Activated effector memory CD4-positive, alpha-beta T cell treated with Interleukin-2 at 50 U/mL for 16 hours (primary cell): ENCODE results near the gene AJAP1.

Experiments
- DNase-seq: peaks from one replicate; pipeline ENCODE4 v3.0.0-alpha.2; 2020

AJAP1 gene

DNA sequence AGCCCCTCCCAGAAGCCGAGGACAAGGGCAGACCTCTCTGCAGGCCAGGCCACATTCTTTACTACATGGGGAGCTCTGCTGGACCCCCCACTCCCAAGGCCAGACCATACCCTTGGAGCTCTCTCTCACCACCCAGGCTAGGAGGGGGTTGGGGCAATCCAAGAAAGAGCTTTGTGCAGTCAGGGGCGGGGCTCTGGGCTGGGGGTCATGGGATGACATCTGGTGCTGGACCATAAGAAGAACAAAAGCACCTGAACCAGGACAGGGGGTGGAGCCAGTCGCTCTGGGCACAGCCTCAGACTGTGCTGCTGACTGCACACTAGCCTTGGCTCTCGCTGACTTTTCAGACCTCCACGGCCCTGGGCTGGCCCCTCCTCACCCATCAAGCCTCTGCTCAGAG lies 23.1 kb upstream of the AJAP1 start:
- DNase-seq, result no peak

DNA sequence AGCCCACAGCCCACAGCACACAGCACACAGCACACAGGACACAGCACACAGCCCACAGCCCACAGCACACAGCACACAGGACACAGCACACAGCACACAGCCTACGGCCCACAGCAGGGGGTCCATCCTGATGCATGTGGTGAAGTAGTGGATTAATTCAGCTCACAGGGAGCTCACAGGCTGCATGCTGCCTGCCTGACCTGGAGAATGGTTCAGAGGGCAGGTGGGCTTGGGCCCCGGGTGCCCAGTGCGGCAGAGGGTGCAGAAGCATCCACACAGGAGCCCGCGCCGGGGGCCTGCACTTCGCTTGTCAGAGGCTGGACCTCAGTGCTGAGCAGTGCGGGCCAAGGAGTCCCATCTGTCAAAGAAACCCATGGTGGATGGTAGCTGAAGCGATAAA lies 21.1 kb upstream of the AJAP1 start:
- no peak for DNase-seq

DNA sequence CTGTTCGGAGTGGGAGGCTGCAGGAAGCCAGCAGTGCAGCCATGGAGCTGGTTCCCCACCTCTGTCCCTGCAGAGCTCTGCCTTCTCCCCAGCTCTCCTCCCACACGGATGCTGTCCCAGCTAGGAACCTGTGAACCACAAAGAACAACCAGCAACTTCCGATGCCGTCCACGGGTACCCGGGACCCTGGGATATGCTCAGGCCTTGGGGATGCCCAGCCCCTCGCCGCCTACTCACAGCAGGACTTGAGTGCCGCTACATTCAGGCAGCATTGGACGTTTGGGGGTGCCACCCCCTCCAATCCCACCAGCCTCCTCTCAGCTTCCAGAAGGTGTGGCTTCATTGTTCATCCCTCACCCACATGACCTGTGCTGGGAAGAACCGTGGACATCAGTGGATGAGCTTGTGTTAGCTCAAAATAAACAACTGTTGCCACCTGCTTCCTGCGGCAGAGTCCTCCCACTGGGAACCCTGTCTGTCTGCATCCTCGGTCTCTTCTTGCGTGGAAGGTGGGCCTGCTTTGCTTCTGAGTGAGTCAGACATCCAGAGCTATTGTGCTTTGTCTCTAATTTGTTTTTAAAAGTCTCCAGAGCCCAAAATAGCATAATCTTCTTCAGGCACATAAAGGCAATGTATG lies 20.1 kb upstream of the AJAP1 start:
- no peak for DNase-seq

DNA sequence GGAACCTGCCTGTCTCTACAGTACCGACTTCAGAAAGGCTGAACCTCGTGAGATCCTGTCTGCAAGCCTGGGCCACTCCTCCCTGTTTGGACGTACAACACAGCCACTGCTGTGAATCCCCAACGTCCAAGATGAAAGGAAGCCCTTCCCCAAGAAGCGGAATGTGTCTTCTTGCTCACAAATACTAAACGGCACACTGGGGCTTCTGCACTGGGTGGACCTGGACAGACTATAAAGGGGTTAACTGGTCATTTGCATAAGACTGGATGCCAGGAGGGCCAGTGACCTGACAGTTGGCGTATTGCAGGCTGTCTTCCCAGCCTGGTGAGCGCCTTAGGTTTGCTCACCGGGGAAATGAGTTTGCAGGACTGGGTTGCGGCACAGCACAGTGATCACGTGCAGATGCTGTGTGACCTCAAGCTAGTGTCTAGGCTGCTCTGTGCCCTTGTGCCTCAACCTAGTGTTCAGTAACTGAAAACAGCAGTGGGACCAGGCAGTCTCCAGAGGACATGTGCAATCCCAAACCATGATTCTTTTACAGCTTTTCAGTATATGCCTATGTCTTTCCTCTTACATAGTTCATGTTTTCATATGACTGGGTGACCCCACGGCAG lies 19.5 kb upstream of the AJAP1 start:
- DNase-seq, result no peak

DNA sequence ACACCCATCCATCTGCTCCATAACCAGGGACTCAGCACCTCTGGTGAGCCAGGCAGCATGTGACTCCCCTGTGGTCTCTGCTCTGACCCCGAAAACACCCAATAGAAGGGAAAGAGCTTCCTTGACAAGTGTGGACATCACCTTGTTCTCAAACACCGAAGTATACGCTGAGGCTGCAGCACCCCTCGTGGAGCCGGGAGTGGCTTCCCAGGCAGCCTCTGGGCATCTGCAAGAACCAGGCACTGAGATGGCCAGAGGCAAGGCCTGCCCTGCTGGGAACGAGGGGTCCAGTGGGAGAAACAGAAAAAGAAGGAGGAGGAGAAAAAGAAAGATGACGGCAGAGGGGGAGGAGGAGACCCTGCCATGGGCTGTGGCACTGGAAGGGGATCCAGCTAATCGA lies 18.2 kb upstream of the AJAP1 start:
- no peak for DNase-seq

DNA sequence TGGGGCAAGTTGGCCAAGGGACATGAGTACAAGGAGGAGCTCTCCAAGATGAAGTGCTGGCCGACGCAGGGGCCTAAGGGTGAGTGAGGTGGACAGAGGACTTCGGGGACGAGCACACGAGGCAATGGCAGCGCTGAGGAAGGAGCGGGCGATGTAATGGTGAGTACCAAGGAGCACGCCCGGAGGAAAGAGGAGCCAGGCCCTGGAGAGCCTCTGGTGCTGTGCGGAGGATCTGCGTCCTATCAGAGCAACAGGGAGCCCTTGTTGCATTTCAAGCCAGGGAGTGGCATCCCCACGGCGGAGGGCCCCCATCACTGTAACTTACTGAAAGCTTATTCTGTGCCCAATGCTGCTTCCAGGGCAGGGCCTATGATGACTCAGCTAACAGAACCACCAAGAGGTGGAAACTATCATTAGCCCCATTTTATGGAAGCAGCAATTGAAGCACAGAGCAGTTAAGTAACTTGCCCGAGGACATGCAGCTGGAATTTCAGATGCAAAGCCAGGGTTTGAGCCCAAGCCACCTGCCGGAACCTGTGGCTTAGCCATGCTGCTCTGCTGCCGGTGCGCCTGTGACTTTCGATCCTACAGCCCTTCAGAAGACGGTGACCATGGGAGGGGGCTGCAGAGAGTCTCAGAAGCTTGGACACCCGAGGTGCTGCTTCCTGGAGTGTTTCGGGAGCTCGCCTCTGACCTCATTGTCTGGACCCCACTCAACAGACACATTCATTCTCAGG lies 17.6 kb upstream of the AJAP1 start:
- DNase-seq, result no peak

DNA sequence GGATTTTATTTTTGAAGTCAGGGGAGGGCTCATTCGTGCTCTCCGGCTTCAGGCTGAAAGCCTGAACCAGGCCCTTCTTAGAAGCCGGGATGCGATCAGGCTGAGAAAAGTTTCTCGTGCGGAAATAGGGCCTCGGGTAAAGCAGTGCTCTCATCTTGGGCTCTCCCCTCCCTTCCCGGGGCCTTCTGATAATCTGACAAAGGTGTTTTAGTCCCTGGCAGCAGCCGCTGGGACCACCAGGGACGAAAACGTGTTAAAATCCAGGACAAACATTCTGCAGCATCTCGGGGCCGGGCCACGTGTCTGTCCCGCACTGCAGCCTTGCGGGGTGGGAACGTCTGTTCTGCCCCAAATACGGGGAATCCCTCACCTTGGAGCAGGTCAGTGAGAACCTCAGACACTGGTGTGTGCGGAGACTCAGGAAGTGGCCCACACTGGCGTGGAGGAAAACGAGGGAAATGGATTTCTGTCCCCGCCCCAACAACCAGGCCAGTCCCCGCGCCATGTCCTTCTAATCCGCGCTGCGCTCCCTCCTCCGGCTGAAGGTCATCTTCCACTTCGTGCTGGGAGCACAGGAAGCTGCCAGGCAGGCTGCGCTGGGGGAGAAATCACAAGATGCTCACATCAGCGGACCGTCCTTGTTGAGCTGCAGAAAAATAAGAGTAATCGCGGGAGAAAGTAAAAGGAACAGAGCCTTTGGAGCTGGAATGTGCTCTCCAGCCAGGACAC lies 16.6 kb upstream of the AJAP1 start:
- no peak for DNase-seq

DNA sequence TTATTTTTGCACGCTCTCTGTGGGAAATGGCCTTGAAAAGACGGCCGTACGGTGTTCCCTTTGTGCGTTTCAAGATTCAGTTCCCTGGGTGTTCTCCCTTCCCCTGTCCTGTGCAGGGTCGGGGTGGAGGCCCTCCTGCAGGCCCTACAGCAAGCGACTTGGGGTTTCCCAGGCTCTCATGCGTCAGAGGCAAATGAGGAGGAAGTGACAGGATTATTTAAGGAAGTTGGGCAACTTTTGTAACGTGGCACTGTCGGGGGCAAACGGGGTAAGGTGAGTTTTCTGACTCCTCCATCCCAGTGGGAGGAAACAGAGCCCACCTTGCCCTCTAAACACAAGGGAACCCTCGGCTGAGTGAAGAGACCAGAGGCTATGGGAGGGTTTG lies 16.1 kb upstream of the AJAP1 start:
- no peak for DNase-seq

DNA sequence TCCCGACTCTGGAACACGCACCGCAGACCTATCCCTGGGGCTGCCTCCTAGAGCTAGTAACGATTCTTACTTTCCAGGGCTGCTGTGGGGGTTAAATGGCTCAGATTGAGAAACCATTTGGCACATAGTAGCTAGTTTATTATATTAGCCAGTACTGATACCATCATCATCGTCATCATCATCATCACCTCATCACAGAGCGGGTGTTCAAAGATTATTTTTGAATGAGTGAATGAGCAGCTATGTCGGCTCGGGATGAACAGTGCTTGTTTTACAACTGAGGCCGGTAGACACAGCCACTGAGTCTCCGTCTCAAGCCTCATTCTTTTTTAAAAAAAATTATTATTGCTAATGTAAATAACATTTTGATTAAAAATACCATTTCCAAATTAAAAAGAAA lies 13.5 kb upstream of the AJAP1 start:
- no peak for DNase-seq

DNA sequence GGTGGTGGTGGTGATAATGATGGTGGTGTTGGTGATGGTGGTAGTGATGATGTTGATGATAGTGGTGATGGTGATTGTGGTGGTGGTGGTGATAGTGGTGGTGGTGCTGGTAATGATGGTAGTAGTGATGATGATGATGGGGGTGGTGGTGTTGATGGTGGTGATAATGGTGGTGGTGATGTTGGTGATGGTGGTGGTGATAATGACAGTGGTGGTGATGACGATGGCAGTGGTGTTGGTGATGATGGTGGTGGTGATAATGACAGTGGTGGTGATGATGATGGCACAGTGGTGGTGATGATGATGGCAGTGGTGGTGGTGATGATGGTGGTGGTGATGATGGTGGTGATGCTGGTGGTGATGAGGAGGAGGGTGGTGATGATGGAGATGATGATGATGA lies 7.0 kb upstream of the AJAP1 start:
- DNase-seq, result no peak

DNA sequence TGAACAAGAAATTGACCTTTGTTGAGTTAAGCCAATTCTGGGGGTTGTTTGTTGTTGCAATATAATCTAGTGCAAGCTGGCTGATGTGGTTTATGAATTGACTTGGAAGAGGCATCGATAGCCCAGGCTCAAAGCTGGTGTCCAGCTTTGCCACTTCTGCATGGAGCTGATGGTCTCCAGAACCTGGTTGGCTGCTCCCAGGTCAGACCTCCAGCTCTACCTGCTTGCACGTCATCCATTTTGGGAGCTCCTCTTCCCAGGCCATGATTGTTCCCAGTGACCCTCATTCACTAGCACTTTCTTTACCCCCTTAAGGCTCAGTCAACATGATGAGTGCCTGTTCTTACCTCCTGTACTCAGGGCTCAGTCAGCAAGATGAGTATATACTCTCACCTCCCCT lies 5.8 kb upstream of the AJAP1 start:
- DNase-seq, result no peak

DNA sequence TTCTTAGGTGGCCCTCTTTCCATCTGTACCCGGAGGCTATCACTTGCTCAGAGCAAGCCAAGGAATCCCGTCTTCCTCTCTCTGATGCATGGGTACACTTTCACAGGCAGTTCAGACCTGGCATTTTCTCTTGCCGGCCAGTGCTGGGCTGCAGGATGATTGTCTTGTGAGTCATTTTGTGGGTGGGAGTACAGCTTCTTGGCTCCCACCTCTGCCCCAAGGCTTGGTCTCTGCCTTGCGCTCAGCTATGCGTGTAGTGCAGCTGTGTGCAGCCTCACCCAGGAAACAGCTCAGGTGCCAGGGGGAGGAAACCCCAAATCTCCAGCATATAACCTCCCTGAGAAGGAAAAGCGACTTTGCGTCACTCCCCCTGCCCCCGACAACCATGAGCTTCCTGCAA lies 3.9 kb upstream of the AJAP1 start:
- no peak for DNase-seq

DNA sequence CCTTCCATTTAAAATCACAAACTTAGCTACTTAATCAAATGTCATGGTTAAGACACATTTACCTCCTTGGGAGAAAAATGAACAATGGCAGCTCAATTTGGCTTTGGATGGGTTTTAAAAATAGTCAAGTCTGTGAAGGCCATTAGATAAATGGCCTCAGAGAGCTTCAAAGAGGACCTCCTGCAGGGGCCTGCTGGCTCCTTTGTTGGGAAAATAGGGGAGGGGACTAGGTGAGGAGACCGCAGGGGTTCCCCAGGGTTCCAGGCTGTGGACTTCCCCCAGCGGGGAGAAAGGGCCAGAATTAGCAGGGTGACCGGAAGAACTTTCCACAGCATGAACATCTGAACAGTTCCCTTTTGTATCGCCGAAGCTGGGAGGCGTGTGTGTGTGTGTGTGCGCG lies 3.4 kb upstream of the AJAP1 start:
- DNase-seq, result no peak

DNA sequence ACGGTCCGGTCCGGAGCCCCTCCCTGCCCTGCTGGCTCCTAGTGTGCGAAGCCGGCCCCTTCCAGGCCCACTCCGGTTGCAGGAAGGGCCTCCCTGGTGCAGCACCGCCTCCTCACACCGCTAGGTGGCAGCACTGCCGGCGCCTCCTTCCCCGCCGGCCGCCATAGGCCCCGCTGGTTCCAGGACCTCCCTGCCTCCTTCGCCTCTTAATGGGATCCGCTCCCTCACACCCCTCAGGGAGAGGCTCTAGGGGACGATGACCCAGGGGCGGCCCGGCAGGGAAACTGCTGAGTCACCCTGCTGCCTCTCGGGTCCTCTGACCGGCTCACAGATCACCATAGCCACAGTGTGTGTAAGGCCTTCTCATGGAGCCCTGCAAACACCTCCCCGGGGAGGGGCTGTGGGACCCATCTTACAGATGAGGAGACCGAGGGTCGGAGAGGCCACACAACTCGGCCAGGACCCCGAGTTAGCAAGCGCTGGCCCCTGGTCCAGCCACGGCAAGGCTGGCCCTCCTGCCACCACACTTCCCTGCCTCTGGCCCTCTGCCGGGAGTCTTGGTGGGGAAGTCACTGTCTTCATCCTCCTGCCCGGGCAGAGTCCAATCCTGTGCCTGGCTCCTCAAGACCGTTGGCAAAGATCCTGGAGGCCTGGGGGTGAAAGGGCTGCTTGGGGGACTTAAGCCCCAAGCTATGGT lies 1.6 kb upstream of the AJAP1 start:
- peak; percentile 32 for DNase-seq

DNA sequence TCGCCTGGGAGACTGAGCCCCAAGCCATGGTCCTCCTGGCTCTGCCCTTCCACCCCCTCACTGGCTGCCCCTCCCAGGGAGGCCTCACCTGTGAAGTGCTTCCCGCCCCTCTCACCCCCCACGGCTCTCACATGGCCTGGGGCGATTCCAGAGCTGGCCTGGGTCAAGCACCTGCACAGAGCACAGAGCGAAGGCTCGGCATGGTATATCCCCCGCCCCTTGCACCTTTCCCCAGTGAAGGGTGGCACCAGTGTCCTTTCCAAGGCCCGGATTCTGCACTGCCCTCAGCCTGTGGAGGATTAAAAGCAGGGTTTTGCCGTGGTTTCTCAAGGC lies 1.1 kb upstream of the AJAP1 start:
- no peak for DNase-seq

DNA sequence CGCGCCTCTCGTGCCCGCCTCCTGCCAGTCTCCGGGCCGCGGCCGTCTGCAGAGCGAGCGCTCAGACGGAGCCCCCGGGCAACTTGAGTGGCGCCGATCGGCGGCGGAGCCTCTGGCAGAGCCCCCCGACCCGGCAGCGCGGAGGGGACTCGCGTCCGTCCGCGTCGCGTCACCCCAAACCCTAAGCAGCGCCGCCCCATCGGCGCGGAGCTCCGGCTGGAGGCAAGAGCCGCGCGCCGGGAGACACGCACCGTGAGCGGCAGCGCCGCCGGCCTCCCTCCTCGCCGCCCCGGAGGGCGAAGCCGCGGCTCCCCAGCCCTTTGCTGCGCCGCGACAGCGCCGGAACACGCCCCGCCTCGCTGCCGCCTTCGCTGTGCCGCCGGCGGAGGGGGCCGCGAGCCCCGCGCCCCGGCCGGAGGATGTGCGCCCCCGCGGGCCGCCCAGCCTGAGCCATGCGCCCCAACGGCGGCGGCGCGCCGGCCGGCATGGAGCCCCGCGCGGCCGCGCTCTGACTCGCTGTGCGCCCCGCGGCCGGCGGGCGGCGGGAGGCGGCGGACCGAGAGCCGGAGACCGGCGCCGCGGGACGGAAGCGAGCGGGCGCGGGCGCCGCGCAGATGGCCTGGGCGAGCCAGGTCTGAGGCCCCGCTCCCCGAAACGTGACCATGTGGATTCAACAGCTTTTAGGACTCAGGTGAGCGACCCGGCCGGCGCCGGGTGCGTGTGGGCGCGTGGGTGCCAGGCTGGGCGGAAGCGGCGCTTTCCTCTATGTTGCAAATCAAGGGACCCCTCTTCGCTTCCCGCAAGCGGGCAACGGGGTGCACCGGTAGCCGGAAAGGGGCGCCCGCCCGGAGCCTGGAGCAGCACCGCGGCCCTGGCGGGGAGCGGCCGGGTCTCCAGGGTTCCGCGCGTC lies 610 bp downstream of the AJAP1 start:
- no peak for DNase-seq

DNA sequence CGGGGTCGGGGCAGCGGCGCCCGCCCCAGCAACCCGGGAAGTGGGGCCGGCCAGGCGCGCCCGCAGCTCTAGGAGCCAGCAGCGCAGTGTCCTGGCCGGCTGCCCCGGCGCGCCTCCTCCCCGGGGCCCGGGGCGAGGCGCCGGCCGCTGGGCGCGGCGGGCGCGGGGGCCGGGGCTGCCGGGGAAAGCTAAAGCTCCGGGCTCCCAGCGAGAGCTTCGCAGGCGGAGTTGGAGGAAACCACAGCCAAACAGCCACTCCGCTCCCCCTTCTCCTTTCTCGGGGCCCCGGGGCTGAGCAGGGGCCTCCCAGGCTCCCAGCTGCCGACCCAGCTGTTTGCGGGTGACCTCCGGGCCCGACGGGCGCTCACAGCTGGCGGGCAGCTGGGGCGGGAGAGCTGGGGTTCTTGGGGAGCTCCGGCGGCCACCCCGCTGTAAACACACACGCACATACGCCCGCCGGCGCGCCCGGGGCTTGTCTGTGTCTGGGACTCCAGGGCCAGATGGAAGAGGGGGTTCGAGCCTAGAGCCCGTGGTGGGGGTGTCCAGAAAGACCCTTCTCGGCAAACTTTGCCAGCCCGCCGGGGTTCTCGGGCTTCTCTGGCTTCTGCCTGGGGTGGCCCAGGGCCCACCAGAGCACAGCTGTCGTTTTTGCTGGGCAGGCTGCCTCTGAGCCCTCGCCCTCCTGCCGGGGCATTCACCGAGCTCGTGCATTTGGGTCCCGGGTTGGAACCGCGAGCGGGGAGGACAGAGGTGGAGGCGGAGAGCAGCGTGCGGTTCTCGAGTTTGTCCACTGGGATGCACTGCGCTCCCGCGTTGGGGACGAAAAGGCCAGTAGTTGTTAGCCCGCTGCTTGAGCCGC lies 1.5 kb downstream of the AJAP1 start:
- no peak for DNase-seq

DNA sequence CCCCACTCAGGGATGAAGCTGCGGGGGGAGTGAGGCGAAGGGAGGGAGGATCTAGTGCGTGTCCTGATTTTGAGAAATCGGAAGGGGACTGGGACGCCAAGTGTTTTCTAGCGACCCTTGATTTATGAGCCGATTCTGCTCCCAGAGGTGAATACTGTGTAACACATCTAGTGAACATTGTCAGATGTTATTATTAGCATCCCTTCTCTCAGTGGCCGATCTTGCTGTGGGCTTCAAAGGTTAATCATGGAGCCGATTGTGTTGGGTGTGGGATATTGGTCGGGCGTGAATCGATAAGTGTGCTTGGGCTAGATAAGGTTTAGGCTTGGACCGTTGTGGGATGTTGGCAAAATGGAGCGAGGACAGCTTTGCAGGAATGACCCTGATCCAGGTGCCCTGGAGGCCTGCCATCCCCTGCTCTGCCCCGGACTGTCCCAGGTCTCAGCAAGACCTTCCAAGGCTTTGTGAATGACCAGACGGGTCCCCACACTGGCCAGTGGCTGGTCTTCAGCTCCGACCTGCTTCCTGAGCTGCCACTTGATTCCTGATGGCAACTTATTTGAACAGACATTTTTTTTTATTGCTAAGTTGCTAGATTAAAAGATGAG lies 2.2 kb downstream of the AJAP1 start:
- no peak for DNase-seq

DNA sequence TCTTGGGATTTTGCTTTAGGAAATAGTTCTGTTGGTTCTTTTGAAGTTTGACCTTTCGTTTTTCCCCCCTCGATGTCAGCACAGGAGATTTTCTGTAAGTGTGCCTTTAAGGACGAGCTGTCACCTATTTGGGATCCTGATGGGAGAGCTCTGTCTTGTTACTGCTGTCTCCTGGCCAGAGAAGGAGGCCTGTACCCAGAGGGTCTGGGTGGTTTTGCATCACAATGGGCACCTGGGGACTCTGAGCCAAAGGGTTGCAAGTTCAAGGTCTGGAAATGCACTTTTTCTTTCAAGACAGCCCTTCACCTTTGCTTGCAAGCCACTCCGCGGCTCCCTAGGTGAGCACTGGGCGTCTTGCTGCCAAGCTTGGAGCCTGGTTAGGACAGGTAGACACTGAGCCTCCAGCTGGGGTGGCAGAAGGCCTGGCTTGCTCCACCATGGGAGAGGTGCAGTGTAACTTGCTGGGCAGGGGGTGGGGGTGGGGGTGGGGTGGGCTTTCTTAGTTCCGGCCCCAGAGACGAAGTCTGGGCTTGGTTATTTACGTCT lies 2.9 kb downstream of the AJAP1 start:
- DNase-seq, result no peak

DNA sequence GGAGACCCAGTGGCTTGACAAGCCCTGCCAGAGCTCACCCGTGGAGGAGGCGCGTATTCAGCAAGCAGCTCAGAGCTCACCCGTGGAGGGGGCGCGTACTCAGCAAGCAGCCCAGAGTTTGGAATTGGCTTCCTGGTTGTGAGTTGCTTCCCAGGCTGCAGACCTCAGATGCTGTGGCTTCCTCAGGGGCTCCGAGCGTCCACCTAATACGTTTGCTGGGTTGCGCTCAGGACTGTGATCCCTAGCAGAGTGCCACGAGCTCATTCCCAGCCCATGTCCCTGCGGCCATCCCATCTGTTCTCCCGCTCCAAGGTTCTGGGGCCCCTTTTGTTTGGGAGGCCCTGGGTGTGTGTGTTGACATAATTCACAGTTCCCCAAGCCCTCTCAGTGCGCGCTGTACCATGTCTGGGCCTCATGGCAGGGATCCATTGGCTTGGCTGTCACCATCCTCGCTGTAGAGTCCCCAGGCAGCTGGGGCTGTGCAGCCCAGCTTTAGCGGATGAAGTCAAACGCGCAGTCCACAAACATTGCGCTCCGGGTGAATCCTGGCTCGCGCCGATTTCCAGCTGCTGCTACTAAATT lies 3.6 kb downstream of the AJAP1 start:
- DNase-seq, result no peak
